ENCODE data around the gene BCL11B. TPM values are rescaled to one million over a fixed set of nuclear protein-coding genes. Genes with fewer than 3 reads are reported as not detected.

Gene BCL11B
- total and polyA plus RNA-seq, 5 donors from 2014 or later = 5.3 to 210 (median 5.6) TPM

DNA sequence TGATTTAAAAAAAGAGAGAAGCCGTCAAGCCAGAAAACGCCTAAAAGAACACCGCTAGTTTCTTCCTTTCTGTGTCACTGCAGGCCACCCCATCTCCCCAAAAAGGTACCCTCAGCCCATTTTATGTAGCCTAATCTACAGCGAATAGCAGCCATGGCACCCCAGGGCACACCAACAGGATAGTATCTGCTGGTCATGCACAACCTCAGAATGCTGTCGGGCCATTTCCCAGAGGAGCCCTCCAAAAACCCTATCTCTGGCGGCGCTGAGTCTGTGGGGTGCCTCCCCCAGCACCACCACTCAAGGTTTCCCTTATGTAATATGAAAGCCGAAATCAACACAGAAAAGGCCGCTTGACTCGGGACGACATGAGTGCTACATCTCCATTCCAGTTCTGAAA lies 98.9 kb downstream of the BCL11B start:
- H3K4me3 Mint-ChIP-seq = no peak overlapping the region
- H3K4me3 ChIP-seq (ENCODE audit: low read depth, low read length) = no peak overlapping the region
- peaks cover 0 to 3% of the 10 kb centered on the region in 2 experiments for H3K9me3 ChIP-seq (ENCODE audit: control insufficient read depth in 2 of 2, low read length in 2 of 2)
- H3K27ac ChIP-seq (ENCODE audit: insufficient read depth, low read length, poor library complexity, severe bottlenecking) = peak overlapping the region; percentile 51
- no peak for DNase-seq
- peak overlapping the region in 1 of 3 donors; percentile 17 for H3K27ac Mint-ChIP-seq
- H3K4me1 Mint-ChIP-seq = peaks cover 7 to 42% (median 13%) of the 10 kb centered on the region in 4 donors
- ATAC-seq (ENCODE audit: low read depth in 2 of 2) = no peak
- H3K9me3 Mint-ChIP-seq = peaks cover 0 to 1% (median 0%) of the 10 kb centered on the region in 7 donors
- peaks cover 68% of the 10 kb centered on the region for H3K36me3 ChIP-seq (ENCODE audit: control insufficient read depth, insufficient read depth, low read length)
- peaks cover 58% of the 10 kb centered on the region for H3K36me3 Mint-ChIP-seq
- H3K27me3 Mint-ChIP-seq = no peaks in the 10 kb centered on the region
- no peaks in the 10 kb centered on the region for H3K27me3 ChIP-seq (ENCODE audit: control insufficient read depth, insufficient read depth, low read length)
- peaks cover 5% of the 10 kb centered on the region for H3K4me1 ChIP-seq (ENCODE audit: control insufficient read depth, insufficient read depth, low read length, poor library complexity, severe bottlenecking)

- no peaks in the 10 kb centered on the region for H3K27me3 Mint-ChIP-seq
- Histone ChIP-seq H3K36me3 (ENCODE audit: control insufficient read depth, insufficient read depth, low read length) (peaks cover 54% of the 10 kb centered on the region), H3K9me3 (ENCODE audit: control insufficient read depth in 2 of 2, low read length in 2 of 2) (peaks cover 0 to 1% of the 10 kb centered on the region in 2 experiments), H3K4me3 (ENCODE audit: low read depth, low read length) (no peak overlapping the region), H3K27me3 (ENCODE audit: control insufficient read depth, insufficient read depth, low read length) (no peaks in the 10 kb centered on the region), H3K27ac (ENCODE audit: insufficient read depth, low read length, poor library complexity, severe bottlenecking) (peak overlapping the region; percentile 41), H3K4me1 (ENCODE audit: control insufficient read depth, insufficient read depth, low read length, poor library complexity, severe bottlenecking) (no peaks in the 10 kb centered on the region)
- DNase-seq (no peak), ATAC-seq (ENCODE audit: low read depth in 2 of 2) (no peak)
- H3K36me3 Mint-ChIP-seq = peaks cover 44% of the 10 kb centered on the region
- peaks cover 0 to 1% (median 0%) of the 10 kb centered on the region in 7 donors for H3K9me3 Mint-ChIP-seq
- peaks cover 11 to 45% (median 17%) of the 10 kb centered on the region in 4 donors for H3K4me1 Mint-ChIP-seq
- H3K4me3 Mint-ChIP-seq = no peak overlapping the region
- no peak overlapping the region for H3K27ac Mint-ChIP-seq
Measured at GRCh38 chr14:99171396-99171795, 100.6 kb downstream of the BCL11B start.

DNA sequence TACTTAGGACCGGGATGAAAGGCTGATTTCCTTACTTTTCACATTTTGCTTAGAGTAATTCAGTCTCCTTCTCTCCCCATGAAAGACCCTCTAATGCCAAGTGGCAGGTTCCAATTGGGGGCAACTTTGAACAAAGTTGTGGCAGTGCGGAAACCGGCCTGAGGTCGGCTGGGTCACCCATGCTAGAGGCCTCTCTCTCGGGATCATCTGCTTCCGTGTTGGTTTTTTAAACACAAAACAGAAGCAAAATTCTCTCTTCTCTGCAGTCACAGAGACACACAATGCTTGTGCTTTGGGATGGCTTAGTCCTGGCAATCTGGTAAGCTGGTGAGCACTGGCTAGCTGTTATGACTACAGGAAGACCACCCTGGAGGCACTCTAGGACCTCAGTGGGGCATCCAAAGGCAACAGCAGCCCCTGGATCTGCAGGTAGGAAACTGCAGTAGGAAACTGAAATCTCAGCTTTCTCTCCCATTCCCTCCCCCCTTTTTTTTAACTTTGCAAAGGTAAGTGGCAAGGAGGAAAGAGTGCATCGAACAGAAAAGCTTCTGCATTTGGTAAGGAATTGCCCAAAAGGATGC lies 102.1 kb downstream of the BCL11B start:
- Mint-ChIP-seq H3K4me3 (no peak overlapping the region), H3K27ac (peak overlapping the region in 1 of 3 donors; percentile 38), H3K9me3 (peaks cover 0 to 1% (median 0%) of the 10 kb centered on the region in 7 donors), H3K36me3 (peaks cover 51% of the 10 kb centered on the region), H3K4me1 (peaks cover 11 to 51% (median 20%) of the 10 kb centered on the region in 4 donors), H3K27me3 (no peaks in the 10 kb centered on the region)
- no peaks in the 10 kb centered on the region for H3K27me3 ChIP-seq (ENCODE audit: control insufficient read depth, insufficient read depth, low read length)
- peak overlapping the region; percentile 47 for H3K27ac ChIP-seq (ENCODE audit: insufficient read depth, low read length, poor library complexity, severe bottlenecking)
- peaks cover 42% of the 10 kb centered on the region for H3K36me3 ChIP-seq (ENCODE audit: control insufficient read depth, insufficient read depth, low read length)
- H3K9me3 ChIP-seq (ENCODE audit: control insufficient read depth in 2 of 2, low read length in 2 of 2) = no peaks in the 10 kb centered on the region
- no peaks in the 10 kb centered on the region for H3K4me1 ChIP-seq (ENCODE audit: control insufficient read depth, insufficient read depth, low read length, poor library complexity, severe bottlenecking)
- ATAC-seq (ENCODE audit: low read depth in 2 of 2) (no peak), DNase-seq (no peak)
- no peak overlapping the region for H3K4me3 ChIP-seq (ENCODE audit: low read depth, low read length)

- Histone ChIP-seq H3K4me1 (ENCODE audit: control insufficient read depth, insufficient read depth, low read length, poor library complexity, severe bottlenecking) (no peaks in the 10 kb centered on the region), H3K27ac (ENCODE audit: insufficient read depth, low read length, poor library complexity, severe bottlenecking) (no peak overlapping the region), H3K36me3 (ENCODE audit: control insufficient read depth, insufficient read depth, low read length) (peaks cover 29% of the 10 kb centered on the region), H3K27me3 (ENCODE audit: control insufficient read depth, insufficient read depth, low read length) (no peaks in the 10 kb centered on the region), H3K9me3 (ENCODE audit: control insufficient read depth in 2 of 2, low read length in 2 of 2) (no peaks in the 10 kb centered on the region), H3K4me3 (ENCODE audit: low read depth, low read length) (no peak overlapping the region)
- DNase-seq (no peak), ATAC-seq (ENCODE audit: low read depth in 2 of 2) (no peak)
- Mint-ChIP-seq H3K27me3 (no peaks in the 10 kb centered on the region), H3K27ac (peak overlapping the region; percentile 6 to 97 (median 82)), H3K36me3 (peaks cover 42% of the 10 kb centered on the region), H3K4me1 (peaks cover 11 to 49% (median 22%) of the 10 kb centered on the region in 4 donors), H3K4me3 (peak overlapping the region in 1 of 4 donors; percentile 10), H3K9me3 (no peaks in the 10 kb centered on the region)
Measured at GRCh38 chr14:99168330-99168729, 103.7 kb downstream of the BCL11B start.

DNA sequence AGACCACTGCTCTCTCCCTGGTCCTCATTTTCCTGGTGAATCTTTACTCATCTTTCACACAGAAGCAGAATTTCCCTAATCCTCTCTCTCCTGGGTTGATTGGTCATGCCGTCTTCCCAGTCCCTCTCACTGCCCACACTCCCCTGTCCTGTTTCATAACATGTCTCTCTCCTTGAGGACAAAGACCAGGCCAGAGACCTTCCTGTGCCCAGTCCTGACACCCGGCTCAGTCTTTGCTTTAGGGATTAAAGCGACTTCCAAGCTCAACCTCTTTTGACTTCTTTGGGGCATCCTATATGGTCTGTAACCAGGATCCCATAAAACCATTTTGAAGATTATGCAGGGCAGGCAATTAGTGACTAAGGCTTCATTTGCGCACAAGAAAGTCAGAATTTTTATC lies 105.5 kb downstream of the BCL11B start:
- Mint-ChIP-seq H3K27ac (peak overlapping the region; percentile 57 to 79 (median 69)), H3K4me1 (peaks cover 11 to 40% (median 25%) of the 10 kb centered on the region in 4 donors), H3K9me3 (no peaks in the 10 kb centered on the region), H3K36me3 (peaks cover 31% of the 10 kb centered on the region), H3K4me3 (no peak overlapping the region), H3K27me3 (no peaks in the 10 kb centered on the region)
- no peak overlapping the region for H3K4me3 ChIP-seq (ENCODE audit: low read depth, low read length)
- peaks cover 14% of the 10 kb centered on the region for H3K36me3 ChIP-seq (ENCODE audit: control insufficient read depth, insufficient read depth, low read length)
- ATAC-seq (ENCODE audit: low read depth in 2 of 2) (no peak), DNase-seq (no peak)
- no peaks in the 10 kb centered on the region for H3K9me3 ChIP-seq (ENCODE audit: control insufficient read depth in 2 of 2, low read length in 2 of 2)
- H3K27me3 ChIP-seq (ENCODE audit: control insufficient read depth, insufficient read depth, low read length) = no peaks in the 10 kb centered on the region
- H3K27ac ChIP-seq (ENCODE audit: insufficient read depth, low read length, poor library complexity, severe bottlenecking) = no peak overlapping the region
- H3K4me1 ChIP-seq (ENCODE audit: control insufficient read depth, insufficient read depth, low read length, poor library complexity, severe bottlenecking) = no peaks in the 10 kb centered on the region

DNA sequence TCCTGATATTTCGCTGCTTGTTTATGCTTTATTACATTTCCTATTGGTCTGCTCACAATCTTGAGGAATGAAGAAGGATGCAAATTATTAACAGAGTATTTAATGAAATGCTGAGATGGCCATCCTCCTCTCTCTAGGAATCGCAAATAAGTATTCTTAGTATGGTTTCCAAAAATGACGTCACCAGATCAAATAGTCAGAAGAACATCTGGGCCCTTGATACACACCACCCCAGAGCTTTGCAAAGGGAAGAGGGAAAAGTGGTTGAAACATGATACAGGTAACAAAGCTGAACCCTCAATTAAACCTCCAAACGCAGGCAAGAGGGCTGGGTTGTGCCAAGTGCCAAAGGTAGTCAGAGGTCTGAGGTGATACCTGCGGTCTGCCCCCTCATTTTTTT lies 107.3 kb downstream of the BCL11B start:
- H3K27me3 ChIP-seq (ENCODE audit: control insufficient read depth, insufficient read depth, low read length) = no peaks in the 10 kb centered on the region
- H3K4me1 ChIP-seq (ENCODE audit: control insufficient read depth, insufficient read depth, low read length, poor library complexity, severe bottlenecking) = no peaks in the 10 kb centered on the region
- Mint-ChIP-seq H3K27me3 (no peaks in the 10 kb centered on the region), H3K36me3 (peaks cover 22% of the 10 kb centered on the region), H3K4me1 (peaks cover 6 to 36% (median 30%) of the 10 kb centered on the region in 4 donors), H3K9me3 (no peaks in the 10 kb centered on the region), H3K27ac (no peak overlapping the region), H3K4me3 (peak overlapping the region in 1 of 4 donors; percentile 78)
- no peak for ATAC-seq (ENCODE audit: low read depth in 2 of 2)
- no peaks in the 10 kb centered on the region for H3K9me3 ChIP-seq (ENCODE audit: control insufficient read depth in 2 of 2, low read length in 2 of 2)
- DNase-seq = no peak
- H3K27ac ChIP-seq (ENCODE audit: insufficient read depth, low read length, poor library complexity, severe bottlenecking) = no peak overlapping the region
- H3K36me3 ChIP-seq (ENCODE audit: control insufficient read depth, insufficient read depth, low read length) = peaks cover 2% of the 10 kb centered on the region
- H3K4me3 ChIP-seq (ENCODE audit: low read depth, low read length) = no peak overlapping the region

- no peaks in the 10 kb centered on the region for H3K27me3 Mint-ChIP-seq
- H3K27ac ChIP-seq (ENCODE audit: insufficient read depth, low read length, poor library complexity, severe bottlenecking) = no peak overlapping the region
- H3K4me3 Mint-ChIP-seq = no peak overlapping the region
- no peaks in the 10 kb centered on the region for H3K9me3 Mint-ChIP-seq
- no peak overlapping the region for H3K4me3 ChIP-seq (ENCODE audit: low read depth, low read length)
- H3K27me3 ChIP-seq (ENCODE audit: control insufficient read depth, insufficient read depth, low read length) = no peaks in the 10 kb centered on the region
- no peak for DNase-seq
- no peaks in the 10 kb centered on the region for H3K9me3 ChIP-seq (ENCODE audit: control insufficient read depth in 2 of 2, low read length in 2 of 2)
- peaks cover 2% of the 10 kb centered on the region for H3K36me3 ChIP-seq (ENCODE audit: control insufficient read depth, insufficient read depth, low read length)
- no peak for ATAC-seq (ENCODE audit: low read depth in 2 of 2)
- peaks cover 3 to 30% (median 27%) of the 10 kb centered on the region in 4 donors for H3K4me1 Mint-ChIP-seq
- no peaks in the 10 kb centered on the region for H3K4me1 ChIP-seq (ENCODE audit: control insufficient read depth, insufficient read depth, low read length, poor library complexity, severe bottlenecking)
- H3K27ac Mint-ChIP-seq = peak overlapping the region in 1 of 3 donors; percentile 1
- H3K36me3 Mint-ChIP-seq = peaks cover 18% of the 10 kb centered on the region
Measured at GRCh38 chr14:99163446-99163845, 108.6 kb downstream of the BCL11B start.
